ENCODE results near the gene FGD4.
"Not testable (repeated sequence)": the region's sequence is repeated elsewhere in the genome, so short reads cannot be mapped to it uniquely, and the experiment has no call there.

Gene FGD4

DNA sequence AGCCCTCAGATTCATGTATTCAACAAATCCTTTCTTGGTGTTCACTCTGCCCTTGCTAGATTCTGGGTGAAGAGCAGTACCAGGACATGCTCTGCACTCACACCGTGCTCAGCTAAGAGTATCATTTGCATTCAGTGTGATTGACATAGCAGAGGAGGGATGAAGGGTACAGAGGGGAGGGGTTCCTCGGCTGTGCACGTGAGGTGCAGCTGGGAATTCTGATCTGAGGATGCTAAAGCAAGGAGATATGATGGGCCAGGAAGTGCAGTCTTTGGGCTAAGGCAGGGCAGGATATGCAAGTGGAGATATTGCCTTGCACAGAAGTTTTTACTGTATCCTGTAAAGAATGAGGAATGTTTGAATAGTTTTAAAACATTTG is 108.6 kb downstream of the FGD4 start:
- no peak for ATAC-seq

DNA sequence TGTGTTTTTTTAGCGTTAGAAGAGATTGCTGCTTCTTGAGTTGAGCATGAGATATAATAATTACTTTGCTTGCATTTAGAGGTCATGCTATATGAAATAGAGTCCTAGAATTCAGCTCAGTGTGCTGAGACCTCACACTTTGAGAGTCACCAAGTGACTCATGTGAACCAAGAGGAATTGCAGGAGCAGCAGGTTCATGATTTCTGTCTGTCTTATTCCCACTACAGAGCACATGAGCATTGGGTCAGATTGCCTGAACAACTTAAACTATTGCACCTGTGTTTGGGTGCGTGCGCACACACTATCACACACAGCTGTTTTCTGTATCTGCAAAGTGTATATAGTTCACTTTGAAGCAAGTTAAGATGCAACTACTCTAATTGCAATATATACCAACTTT is 109.3 kb downstream of the FGD4 start:
- ATAC-seq = no peak
- TF ChIP-seq ZNF70 (CRISPR knock-in tag; IDR thresholded peaks at IDR 0.05) (no peak), TCF4 (CRISPR knock-in tag; IDR thresholded peaks at IDR 0.05; ENCODE audit: borderline replicate concordance) (no peak), ZNF565 (CRISPR knock-in tag; conservative IDR thresholded peaks at IDR 0.05; ENCODE audit: low read depth) (no peak), ZC3H10 (CRISPR knock-in tag; IDR thresholded peaks at IDR 0.05) (no peak), ZFP3 (CRISPR knock-in tag; IDR thresholded peaks at IDR 0.05) (no peak)
- TF ChIP-seq, protein P1, sequence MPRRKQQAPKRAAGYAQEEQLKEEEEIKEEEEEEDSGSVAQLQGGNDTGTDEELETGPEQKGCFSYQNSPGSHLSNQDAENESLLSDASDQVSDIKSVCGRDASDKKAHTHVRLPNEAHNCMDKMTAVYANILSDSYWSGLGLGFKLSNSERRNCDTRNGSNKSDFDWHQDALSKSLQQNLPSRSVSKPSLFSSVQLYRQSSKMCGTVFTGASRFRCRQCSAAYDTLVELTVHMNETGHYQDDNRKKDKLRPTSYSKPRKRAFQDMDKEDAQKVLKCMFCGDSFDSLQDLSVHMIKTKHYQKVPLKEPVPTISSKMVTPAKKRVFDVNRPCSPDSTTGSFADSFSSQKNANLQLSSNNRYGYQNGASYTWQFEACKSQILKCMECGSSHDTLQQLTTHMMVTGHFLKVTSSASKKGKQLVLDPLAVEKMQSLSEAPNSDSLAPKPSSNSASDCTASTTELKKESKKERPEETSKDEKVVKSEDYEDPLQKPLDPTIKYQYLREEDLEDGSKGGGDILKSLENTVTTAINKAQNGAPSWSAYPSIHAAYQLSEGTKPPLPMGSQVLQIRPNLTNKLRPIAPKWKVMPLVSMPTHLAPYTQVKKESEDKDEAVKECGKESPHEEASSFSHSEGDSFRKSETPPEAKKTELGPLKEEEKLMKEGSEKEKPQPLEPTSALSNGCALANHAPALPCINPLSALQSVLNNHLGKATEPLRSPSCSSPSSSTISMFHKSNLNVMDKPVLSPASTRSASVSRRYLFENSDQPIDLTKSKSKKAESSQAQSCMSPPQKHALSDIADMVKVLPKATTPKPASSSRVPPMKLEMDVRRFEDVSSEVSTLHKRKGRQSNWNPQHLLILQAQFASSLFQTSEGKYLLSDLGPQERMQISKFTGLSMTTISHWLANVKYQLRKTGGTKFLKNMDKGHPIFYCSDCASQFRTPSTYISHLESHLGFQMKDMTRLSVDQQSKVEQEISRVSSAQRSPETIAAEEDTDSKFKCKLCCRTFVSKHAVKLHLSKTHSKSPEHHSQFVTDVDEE (CRISPR knock-in tag; IDR thresholded peaks at IDR 0.05) = no peak
- TF ChIP-seq, protein P2, sequence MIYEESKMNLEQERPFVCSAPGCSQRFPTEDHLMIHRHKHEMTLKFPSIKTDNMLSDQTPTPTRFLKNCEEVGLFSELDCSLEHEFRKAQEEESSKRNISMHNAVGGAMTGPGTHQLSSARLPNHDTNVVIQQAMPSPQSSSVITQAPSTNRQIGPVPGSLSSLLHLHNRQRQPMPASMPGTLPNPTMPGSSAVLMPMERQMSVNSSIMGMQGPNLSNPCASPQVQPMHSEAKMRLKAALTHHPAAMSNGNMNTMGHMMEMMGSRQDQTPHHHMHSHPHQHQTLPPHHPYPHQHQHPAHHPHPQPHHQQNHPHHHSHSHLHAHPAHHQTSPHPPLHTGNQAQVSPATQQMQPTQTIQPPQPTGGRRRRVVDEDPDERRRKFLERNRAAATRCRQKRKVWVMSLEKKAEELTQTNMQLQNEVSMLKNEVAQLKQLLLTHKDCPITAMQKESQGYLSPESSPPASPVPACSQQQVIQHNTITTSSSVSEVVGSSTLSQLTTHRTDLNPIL (CRISPR knock-in tag; IDR thresholded peaks at IDR 0.05; ENCODE audit: low read depth) = no peak

More for the DNA sequence above, 108.6 kb downstream of the FGD4 start:
- TF ChIP-seq GLIS3 (CRISPR knock-in tag; IDR thresholded peaks at IDR 0.05) (no peak), ZNF8 (CRISPR knock-in tag; IDR thresholded peaks at IDR 0.05) (no peak), ISL1 (CRISPR knock-in tag; IDR thresholded peaks at IDR 0.05) (no peak), TCF4 (CRISPR knock-in tag; IDR thresholded peaks at IDR 0.05; ENCODE audit: borderline replicate concordance) (no peak), ZFP3 (CRISPR knock-in tag; IDR thresholded peaks at IDR 0.05) (no peak), RARB (CRISPR knock-in tag; IDR thresholded peaks at IDR 0.05) (no peak)
- TF ChIP-seq, protein P3, sequence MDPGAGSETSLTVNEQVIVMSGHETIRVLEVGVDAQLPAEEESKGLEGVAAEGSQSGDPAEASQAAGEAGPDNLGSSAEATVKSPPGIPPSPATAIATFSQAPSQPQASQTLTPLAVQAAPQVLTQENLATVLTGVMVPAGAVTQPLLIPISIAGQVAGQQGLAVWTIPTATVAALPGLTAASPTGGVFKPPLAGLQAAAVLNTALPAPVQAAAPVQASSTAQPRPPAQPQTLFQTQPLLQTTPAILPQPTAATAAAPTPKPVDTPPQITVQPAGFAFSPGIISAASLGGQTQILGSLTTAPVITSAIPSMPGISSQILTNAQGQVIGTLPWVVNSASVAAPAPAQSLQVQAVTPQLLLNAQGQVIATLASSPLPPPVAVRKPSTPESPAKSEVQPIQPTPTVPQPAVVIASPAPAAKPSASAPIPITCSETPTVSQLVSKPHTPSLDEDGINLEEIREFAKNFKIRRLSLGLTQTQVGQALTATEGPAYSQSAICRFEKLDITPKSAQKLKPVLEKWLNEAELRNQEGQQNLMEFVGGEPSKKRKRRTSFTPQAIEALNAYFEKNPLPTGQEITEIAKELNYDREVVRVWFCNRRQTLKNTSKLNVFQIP (CRISPR knock-in tag; IDR thresholded peaks at IDR 0.05; ENCODE audit: borderline replicate concordance, low read depth) = no peak
- TF ChIP-seq, protein P4, sequence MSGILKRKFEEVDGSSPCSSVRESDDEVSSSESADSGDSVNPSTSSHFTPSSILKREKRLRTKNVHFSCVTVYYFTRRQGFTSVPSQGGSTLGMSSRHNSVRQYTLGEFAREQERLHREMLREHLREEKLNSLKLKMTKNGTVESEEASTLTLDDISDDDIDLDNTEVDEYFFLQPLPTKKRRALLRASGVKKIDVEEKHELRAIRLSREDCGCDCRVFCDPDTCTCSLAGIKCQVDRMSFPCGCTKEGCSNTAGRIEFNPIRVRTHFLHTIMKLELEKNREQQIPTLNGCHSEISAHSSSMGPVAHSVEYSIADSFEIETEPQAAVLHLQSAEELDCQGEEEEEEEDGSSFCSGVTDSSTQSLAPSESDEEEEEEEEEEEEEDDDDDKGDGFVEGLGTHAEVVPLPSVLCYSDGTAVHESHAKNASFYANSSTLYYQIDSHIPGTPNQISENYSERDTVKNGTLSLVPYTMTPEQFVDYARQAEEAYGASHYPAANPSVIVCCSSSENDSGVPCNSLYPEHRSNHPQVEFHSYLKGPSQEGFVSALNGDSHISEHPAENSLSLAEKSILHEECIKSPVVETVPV (CRISPR knock-in tag; IDR thresholded peaks at IDR 0.05) = no peak

DNA sequence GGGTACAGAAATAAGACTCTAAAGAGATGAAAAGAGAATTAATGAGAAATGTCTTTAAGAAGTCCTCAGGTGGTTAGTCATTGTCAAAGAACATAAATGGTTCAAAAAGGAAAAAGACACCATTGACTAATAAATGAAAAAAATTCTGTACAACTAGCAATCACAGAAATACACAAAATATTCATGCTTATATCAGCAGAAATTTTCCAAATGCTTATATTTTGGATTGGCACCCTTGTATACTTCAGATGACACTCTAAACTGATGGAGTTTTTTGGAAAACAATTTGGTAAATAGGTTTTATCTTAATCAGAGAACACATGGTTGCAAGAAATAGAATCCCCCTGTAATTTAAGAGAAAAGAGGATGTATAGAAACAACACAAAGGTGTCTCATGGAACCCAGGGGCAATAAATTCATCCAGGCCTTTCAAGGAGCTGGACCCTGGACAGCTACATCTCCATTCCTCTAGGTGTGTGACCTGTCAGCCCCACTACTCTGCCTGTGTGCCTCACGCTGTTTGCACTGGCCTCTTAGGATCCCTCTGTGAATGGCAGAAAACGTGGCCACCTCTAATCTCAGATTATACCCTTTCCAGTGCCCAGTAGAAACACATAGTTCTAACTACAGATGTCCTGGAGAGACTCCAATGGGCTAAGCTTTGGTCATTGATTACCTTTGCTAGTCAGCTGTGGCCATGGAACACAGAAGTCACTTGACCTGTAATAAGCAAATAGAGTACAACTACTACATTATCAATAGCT is 110.2 kb downstream of the FGD4 start:
- TF ChIP-seq, protein P5, sequence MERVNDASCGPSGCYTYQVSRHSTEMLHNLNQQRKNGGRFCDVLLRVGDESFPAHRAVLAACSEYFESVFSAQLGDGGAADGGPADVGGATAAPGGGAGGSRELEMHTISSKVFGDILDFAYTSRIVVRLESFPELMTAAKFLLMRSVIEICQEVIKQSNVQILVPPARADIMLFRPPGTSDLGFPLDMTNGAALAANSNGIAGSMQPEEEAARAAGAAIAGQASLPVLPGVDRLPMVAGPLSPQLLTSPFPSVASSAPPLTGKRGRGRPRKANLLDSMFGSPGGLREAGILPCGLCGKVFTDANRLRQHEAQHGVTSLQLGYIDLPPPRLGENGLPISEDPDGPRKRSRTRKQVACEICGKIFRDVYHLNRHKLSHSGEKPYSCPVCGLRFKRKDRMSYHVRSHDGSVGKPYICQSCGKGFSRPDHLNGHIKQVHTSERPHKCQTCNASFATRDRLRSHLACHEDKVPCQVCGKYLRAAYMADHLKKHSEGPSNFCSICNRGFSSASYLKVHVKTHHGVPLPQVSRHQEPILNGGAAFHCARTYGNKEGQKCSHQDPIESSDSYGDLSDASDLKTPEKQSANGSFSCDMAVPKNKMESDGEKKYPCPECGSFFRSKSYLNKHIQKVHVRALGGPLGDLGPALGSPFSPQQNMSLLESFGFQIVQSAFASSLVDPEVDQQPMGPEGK (CRISPR knock-in tag; IDR thresholded peaks at IDR 0.05; ENCODE audit: borderline replicate concordance) = no peak
- no peak for TF ChIP-seq GLIS3 (CRISPR knock-in tag; IDR thresholded peaks at IDR 0.05)
- no peak for TF ChIP-seq RARB (CRISPR knock-in tag; IDR thresholded peaks at IDR 0.05)
- TF ChIP-seq OSR1 (CRISPR knock-in tag; IDR thresholded peaks at IDR 0.05) = no peak
- no peak for TF ChIP-seq TCF4 (CRISPR knock-in tag; IDR thresholded peaks at IDR 0.05; ENCODE audit: borderline replicate concordance)
- no peak for TF ChIP-seq ZC3H10 (CRISPR knock-in tag; IDR thresholded peaks at IDR 0.05)
- TF ChIP-seq PPARA (CRISPR knock-in tag; IDR thresholded peaks at IDR 0.05; ENCODE audit: borderline replicate concordance) = no peak
- TF ChIP-seq ZNF565 (CRISPR knock-in tag; conservative IDR thresholded peaks at IDR 0.05; ENCODE audit: low read depth) = no peak
- TF ChIP-seq ESRRG (CRISPR knock-in tag; IDR thresholded peaks at IDR 0.05) = no peak
- no peak for TF ChIP-seq ZNF8 (CRISPR knock-in tag; IDR thresholded peaks at IDR 0.05)
- no peak for TF ChIP-seq ARNTL (CRISPR knock-in tag; IDR thresholded peaks at IDR 0.05; ENCODE audit: borderline replicate concordance, low read depth)
- no peak for TF ChIP-seq ISL1 (CRISPR knock-in tag; IDR thresholded peaks at IDR 0.05)
- TF ChIP-seq, protein P2 (CRISPR knock-in tag; IDR thresholded peaks at IDR 0.05; ENCODE audit: low read depth) = no peak
- no peak for TF ChIP-seq ZFP3 (CRISPR knock-in tag; IDR thresholded peaks at IDR 0.05)
- no peak for ATAC-seq

DNA sequence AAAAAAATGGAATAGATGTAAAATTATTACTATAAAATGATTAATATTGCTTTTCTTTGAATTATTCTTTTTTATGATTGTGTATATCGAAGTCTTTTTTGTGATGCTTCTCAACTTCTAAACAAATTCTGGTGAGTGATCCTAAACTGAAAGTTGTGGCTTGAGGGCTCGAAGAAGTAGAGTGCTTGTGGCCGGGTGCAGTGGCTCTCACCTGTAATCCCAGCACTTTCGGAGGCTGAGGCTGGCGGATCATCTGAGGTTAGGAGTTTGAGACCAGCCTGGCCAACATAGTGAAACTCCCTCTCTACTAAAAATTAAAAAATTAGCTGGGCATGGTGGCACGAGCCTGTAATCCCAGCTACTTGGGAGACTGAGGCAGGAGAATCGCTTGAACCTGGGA is 112.6 kb downstream of the FGD4 start:
- not testable (repeated sequence) for ATAC-seq

All from SK-N-SH treated with all-trans-retinoic acid at 6 μM for 48 hours (cell line).